Fibroblast of the aortic adventitia (primary cell): ENCODE data around the gene UBE2L6. TPM values are rescaled to one million over a fixed set of nuclear protein-coding genes. Genes with fewer than 3 reads are reported as not detected.

Source experiments
- DNase-seq: peaks from one replicate; pipeline ENCODE4 v3.0.0-alpha.2; 2010; ENCODE audit warnings: low read depth
- H3K4me3 ChIP-seq: 2 replicates; pipeline ENCODE4 v1.5.1; 2011; ENCODE audit warnings: low read depth, mild to moderate bottlenecking, control low read depth, low read length, moderate library complexity
- CTCF ChIP-seq: IDR thresholded peaks from 2 replicates; pipeline ENCODE4 v1.5.1; 2011; ENCODE audit warnings: mild to moderate bottlenecking, low read length, control low read depth, inconsistent platforms; ENCODE audit not compliant: insufficient read depth
- total RNA-seq: library from RNA; depleted of rRNA; stranded (reverse); fragments of >200 nt; gene quantifications from 2 replicates; pipeline ENCODE4 v1.2.3, GENCODE V29; 2012; ENCODE audit warnings: low replicate concordance

The UBE2L6 gene
- total RNA-seq, 1 donor: 41.1 TPM

- DNase-seq: no peak
- no peak for TF ChIP-seq CTCF
- no peak overlapping the region for H3K4me3 ChIP-seq
Observed at GRCh38 chr11:57596266-57596885, 28.9 kb upstream of the UBE2L6 start.

DNA sequence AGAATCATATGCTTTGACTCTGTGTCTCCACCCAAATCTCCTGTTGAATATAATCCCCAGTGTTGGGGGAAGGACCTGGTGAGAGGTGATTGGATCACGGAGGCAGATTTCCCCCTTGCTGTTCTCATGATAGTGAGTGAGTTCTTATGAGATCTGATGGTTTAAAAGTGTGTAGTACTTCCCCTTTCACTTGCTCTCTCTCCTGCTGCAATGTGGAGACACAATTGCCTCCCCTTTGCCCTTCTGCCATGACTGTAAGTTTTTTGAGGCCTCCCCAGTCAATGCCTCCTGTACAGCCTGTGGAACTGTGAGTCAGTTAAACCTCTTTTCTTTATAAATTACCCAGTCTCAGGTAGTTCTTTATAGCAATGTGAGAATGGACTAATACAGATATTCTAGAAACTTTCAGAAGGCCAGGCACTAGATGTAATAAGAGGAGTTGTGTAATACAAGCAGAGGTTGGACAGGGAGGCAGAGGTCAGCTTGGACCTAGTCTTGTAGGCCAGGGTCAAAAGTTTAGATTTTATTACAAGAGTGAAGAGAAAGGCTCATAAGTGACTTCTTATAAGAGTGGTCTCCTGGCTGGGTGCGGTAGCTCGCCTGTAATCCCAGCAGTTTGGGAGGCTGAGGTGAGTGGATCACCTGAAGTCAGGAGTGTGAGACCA lies 20.7 kb upstream of the UBE2L6 start:
- no peak overlapping the region for H3K4me3 ChIP-seq
- DNase-seq: no peak
- no peak for TF ChIP-seq CTCF

- peak; percentile 13 for DNase-seq
- H3K4me3 ChIP-seq: no peak overlapping the region
- TF ChIP-seq CTCF: no peak
Observed at GRCh38 chr11:57586711-57587245, 19.3 kb upstream of the UBE2L6 start.

GRCh38 chr11:57585301-57585700 lies 17.8 kb upstream of the UBE2L6 start:
- DNase-seq: no peak
- no peak overlapping the region for H3K4me3 ChIP-seq
- TF ChIP-seq CTCF: no peak

GRCh38 chr11:57584341-57584740 lies 16.9 kb upstream of the UBE2L6 start:
- no peak for TF ChIP-seq CTCF
- DNase-seq: no peak
- H3K4me3 ChIP-seq: no peak overlapping the region

DNA sequence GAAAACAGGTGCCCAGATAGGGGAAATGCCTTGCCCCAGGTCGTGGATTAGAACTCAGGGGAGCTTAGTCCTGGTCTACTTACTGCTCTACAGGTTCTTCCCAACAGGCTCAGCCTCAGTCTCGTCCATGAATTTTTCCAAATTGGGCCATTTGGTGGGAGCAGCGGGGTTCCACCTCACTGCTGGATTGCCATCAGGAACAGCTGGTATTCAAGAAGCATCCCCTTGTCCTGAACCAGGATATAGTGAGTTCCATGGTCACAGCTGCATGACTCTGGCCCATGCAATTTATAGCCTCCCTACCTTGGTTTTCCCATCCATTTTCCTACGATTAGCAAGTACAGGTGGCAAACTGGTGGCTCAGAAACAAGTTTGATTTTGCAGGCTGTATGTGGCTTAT lies 6.6 kb upstream of the UBE2L6 start:
- no peak for TF ChIP-seq CTCF
- no peak overlapping the region for H3K4me3 ChIP-seq
- DNase-seq: no peak
